Cardiac ventricle fibroblast (primary cell): ENCODE data around the gene PGC. TPM values are rescaled to one million over a fixed set of nuclear protein-coding genes. Genes with fewer than 3 reads are reported as not detected.

Experiments
- total RNA-seq: library from RNA; depleted of rRNA; stranded (reverse); fragments of >200 nt; gene quantifications from 2 replicates; pipeline ENCODE4 v1.2.3, GENCODE V29; 2015

Gene PGC
- not detected in 2 replicates for total RNA-seq

DNA sequence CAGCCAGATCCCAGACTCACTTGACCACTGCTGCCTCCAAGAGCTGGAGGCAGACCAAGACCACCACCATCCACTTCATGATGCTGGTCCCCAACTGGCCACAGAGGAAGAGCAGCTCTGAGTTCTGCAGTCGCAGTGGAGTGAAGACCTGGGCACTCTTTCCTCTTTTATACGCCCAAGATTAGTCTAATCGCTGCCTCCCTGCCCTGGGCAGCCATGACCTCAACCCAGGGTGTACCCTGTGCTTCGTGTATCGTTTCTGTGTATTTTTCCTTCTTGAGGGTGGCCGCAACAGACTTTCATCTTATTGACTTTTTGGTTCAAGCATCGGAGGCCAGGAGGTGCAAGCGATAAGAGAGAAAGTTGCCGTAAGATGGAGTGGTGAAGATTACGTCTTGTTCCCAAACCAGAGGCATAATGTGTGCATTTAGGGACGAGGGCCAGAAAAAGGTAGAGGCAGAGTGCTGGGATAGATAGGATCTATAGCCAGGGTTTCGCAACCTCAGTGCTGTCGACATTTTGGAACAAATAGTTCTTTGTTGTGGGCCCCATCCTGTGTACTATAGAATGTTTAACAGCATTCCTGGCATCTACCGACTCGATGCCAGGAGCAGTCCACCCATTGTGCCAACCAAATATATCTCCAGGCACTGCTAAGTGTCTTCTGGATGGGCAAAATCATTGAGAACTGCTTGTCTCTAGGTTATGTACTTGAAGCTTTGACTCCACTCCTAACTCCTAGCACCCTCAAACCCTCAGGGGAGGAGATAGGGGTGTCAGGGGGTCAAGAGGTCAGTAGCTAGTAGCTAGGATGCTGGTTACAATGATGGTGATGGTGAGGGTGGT lies at the start of gene PGC:
Gene PGC, minus strand, starts transcription at position 142 of the 846 bp plus-strand sequence. Its CDS starts 63 bp downstream, at position 79.

DNA sequence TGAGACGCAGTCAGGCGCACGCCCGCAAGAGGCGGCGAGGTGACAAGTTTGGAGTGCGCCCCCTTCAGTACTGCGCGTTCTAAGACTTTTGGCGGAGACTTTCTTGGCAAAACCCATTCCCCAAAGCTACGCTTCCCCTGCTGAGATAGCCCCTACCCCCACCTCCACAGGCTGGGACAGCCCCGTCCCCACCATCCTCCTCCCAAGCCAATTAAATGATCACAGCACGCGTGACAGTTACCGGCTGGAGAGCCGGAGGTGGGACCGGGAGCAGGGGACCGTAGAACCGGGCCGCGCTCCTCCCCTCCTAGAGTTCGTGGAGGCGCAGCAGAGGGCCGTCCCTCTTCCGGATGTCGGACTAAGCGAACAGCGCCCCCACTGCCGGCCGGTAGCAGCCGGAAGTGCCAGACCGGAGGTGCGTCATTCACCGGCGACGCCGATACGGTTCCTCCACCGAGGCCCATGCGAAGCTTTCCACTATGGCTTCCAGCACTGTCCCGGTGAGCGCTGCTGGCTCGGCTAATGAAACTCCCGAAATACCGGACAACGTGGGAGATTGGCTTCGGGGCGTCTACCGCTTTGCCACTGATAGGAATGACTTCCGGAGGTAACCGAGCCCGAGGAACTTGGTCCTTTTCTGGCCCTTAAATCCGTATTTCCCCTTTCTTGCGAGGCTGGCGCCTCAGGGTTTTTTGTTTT lies 40.2 kb upstream of the PGC start, which contains the start of gene TOMM6:
Gene TOMM6, plus strand, starts transcription at position 476 of the 699 bp plus-strand sequence. Its CDS starts 4 bp downstream, at position 480.

DNA sequence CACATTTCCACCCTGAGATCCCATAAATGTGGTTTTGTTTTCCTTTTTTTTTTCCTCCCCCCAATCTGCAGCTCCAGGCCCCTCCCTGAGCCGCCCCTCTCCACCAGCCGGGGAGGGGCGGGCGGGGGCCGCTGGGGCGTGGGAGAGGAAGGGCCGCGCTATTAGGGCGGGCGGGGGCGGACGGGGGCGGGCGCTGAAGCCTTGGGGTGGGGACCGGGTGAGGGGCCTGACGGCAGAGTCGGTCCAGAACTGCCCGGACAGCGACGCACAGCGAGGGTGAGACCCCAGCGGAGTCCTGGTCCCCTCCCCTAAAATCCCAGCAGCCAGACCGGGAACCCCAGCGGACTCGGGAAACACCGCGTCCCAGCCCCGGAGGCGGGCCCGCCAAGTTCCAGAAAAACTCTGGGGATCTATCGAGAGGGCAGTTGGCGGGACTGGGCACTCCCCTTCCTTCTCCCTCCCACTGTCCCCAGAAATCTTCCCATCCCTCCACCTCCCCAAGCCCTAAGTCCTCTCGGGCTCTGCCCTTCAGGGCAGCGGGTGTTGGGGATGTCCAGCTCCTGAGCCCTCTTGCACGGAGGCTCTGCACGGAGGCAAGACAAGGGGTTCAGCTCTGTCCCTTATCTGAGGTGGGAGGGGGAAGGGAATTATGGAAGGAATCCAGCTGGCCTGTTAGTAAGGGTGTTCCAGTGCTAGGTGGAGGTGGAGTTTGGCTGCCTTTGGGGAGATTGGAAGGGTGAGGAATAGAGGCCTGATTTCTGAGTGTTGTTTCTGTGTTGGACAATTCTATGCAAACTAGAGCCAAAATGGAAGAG lies 33.6 kb upstream of the PGC start, which contains the start of gene PRICKLE4:
Gene PRICKLE4, plus strand, starts transcription at position 232 of the 815 bp plus-strand sequence. CDS start 2,692 bp downstream, outside the sequence.

DNA sequence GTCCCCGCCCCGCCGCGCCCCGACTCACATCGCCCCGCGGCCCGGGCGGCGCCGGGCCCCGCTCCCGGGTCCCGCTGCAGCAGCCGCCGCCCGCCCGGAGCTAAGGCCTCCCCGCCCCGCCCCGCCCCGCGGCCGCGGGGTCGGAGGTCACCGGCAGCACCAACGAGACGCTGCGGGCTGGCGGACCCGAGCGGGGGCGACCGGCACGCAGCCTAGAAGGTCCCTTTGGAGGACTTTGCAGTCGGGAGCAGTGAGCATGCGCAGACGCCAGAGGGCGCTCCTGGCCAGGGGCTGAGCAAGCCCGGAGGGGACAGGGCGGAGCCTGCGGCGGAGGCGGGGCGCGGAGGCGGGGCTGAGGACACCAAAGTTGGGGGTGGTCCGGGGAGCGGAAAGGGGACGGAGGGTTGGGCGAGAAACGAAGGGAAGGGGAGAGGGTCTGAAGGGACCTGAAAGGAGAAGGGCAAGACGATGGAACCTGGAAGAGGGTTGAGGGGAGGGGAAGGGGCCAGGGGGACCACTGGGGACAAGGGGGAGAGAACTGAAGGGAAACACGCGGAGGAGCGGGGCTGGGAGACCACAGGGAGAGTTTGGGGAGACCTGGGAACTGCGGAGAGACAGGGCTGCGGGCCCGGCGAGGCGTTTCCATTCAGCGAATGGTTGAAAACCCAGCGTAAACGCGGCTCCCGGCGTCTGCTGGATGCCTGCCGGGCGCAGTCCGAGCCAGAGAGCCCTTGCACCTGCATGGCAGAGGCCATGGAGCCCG lies 32.8 kb upstream of the PGC start, which contains the start of gene FRS3:
Gene FRS3, minus strand, starts transcription at position 113 of the 763 bp plus-strand sequence. CDS start 2,913 bp downstream, outside the sequence.

DNA sequence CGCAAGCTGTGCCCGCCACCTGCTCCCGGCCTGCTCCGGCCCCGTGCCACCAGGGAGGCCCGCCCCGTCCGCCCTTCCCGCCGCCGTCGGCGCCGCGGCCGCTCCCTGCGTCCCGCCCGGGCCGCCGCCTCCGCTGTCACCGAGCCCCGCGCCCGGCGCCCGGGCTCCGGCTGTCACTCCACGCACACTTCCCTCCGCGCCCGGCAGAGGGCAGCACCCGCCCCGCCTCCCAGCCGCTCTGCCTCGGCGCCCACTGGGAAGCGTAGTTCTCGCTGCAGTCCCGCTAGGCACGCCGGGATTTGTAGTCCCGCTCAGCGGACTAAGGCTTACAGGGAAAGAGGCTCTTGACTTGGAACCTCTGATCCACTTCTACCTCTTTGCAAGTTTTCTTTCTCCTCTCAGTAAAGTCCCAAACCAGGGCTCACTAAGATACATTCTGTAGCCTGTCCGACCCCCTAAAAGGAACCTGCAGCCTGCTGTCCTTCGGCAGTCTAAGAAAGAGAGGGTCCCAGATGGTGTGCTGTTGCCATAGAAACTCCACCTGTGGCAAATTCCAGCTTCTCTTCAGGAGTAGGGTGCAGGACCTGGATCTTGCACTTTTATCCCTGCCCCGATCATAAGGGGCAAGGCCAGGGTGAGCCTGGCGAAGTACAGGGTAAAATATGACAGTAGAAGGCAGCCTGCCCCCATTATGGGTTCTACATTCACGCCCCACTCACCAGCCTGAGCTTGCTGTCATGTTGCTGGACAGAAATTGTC lies 11.6 kb downstream of the PGC start, which contains the start of gene TFEB:
Gene TFEB, minus strand, starts transcription at position 182 of the 759 bp plus-strand sequence. CDS start 44,395 bp downstream, outside the sequence.

Other genes starting within 250 kb of the PGC start
- 4.4 and 7.8 TPM in 2 replicates for gene FOXP4, start 201.0 kb downstream of the PGC start, total RNA-seq
- gene MDFI, start 108.9 kb downstream of the PGC start, total RNA-seq = 2.9 and 3.1 TPM in 2 replicates
- gene TFEB, start 11.8 kb downstream of the PGC start, total RNA-seq = 3.3 and 6.2 TPM in 2 replicates
- gene FRS3, start 32.5 kb upstream of the PGC start, total RNA-seq = 0.94 and 1.0 TPM in 2 replicates
- gene PRICKLE4, start 33.4 kb upstream of the PGC start, total RNA-seq = 1.5 and 2.6 TPM in 2 replicates
- gene TOMM6, start 40.3 kb upstream of the PGC start, total RNA-seq = 148 TPM in 2 replicates
- 1.9 and 3.0 TPM in 2 replicates for gene USP49, start 148.0 kb upstream of the PGC start, total RNA-seq
- gene MED20, start 173.7 kb upstream of the PGC start, total RNA-seq = 20.7 and 21.6 TPM in 2 replicates
- 6.9 and 9.5 TPM in 2 replicates for gene BYSL, start 174.1 kb upstream of the PGC start, total RNA-seq
- 80.7 and 82.2 TPM in 2 replicates for gene CCND3, start 194.4 kb upstream of the PGC start, total RNA-seq